Mesendoderm (in vitro differentiated cells): ENCODE results near the gene RTTN.
"Not testable (repeated sequence)": the region's sequence is repeated elsewhere in the genome, so short reads cannot be mapped to it uniquely, and the experiment has no call there.

Experiments
- DNase-seq: peaks from one replicate; pipeline ENCODE4 v3.0.0; 2013
- H2AK5ac ChIP-seq: 2 replicates; pipeline ENCODE4 v1.6.1; 2013; ENCODE audit warnings: low read length, inconsistent platforms
- H2BK120ac ChIP-seq: 2 replicates; pipeline ENCODE4 v1.6.1; 2013; ENCODE audit warnings: low read depth, mild to moderate bottlenecking, low read length, moderate library complexity, mixed read lengths
- H2BK15ac ChIP-seq: replicated peaks from 2 replicates; pipeline ENCODE4 v1.6.1; 2013; ENCODE audit warnings: low read depth, mild to moderate bottlenecking, moderate library complexity
- H2BK5ac ChIP-seq: 2 replicates; pipeline ENCODE4 v1.6.1; 2013; ENCODE audit warnings: low read length, inconsistent platforms
- H3K18ac ChIP-seq: 2 replicates; pipeline ENCODE4 v1.6.1; 2013; ENCODE audit warnings: mild to moderate bottlenecking, low read length, mixed read lengths
- H3K23ac ChIP-seq: one replicate; pipeline ENCODE4 v1.6.1; 2013; ENCODE audit warnings: low read length
- H3K27ac ChIP-seq: 2 replicates; pipeline ENCODE4 v1.5.1; 2013; ENCODE audit warnings: low read depth, mild to moderate bottlenecking, inconsistent platforms, low read length, moderate library complexity
- H3K27me3 ChIP-seq: 2 replicates; pipeline ENCODE4 v1.6.1; 2013; ENCODE audit warnings: low read length, control low read depth, mild to moderate bottlenecking, inconsistent platforms; ENCODE audit not compliant: insufficient read depth, poor library complexity
- H3K36me3 ChIP-seq: 2 replicates; pipeline ENCODE4 v1.6.1; 2013; ENCODE audit warnings: low read length, inconsistent platforms; ENCODE audit not compliant: control insufficient read depth, insufficient read depth
- H3K4ac ChIP-seq: one replicate; pipeline ENCODE4 v1.6.1; 2013; ENCODE audit warnings: low read depth, mild to moderate bottlenecking, low read length, moderate library complexity
- H3K4me1 ChIP-seq: 2 replicates; pipeline ENCODE4 v1.6.1; 2013; ENCODE audit warnings: low read depth, low read length, inconsistent platforms; ENCODE audit not compliant: control insufficient read depth
- H3K4me2 ChIP-seq: 2 replicates; pipeline ENCODE4 v1.6.1; 2013; ENCODE audit warnings: low read length
- H3K4me3 ChIP-seq: 2 replicates; pipeline ENCODE4 v1.5.1; 2013; ENCODE audit warnings: mild to moderate bottlenecking, low read length
- H3K56ac ChIP-seq: one replicate; pipeline ENCODE4 v1.6.1; 2013; ENCODE audit warnings: low read length
- H3K79me1 ChIP-seq: 2 replicates; pipeline ENCODE4 v1.6.1; 2013; ENCODE audit warnings: low read length, inconsistent platforms
- H3K79me2 ChIP-seq: 2 replicates; pipeline ENCODE4 v1.6.1; 2013; ENCODE audit warnings: mild to moderate bottlenecking, low read length; ENCODE audit not compliant: control insufficient read depth, insufficient read depth
- H3K9ac ChIP-seq: 2 replicates; pipeline ENCODE4 v1.6.1; 2013; ENCODE audit warnings: low read length, inconsistent platforms
- H4K5ac ChIP-seq: one replicate; pipeline ENCODE4 v1.6.1; 2013; ENCODE audit warnings: low read length
- H4K8ac ChIP-seq: one replicate; pipeline ENCODE4 v1.6.1; 2013; ENCODE audit warnings: low read depth, mild to moderate bottlenecking, control low read depth, low read length, moderate library complexity
- WGBS: extraction: QIAGEN DNeasy Blood & Tissue Kit; methylation state at CpG from one replicate; pipeline ENCODE4 v1.1.7; 2013; ENCODE audit warnings: low lambda C conversion rate, missing lambda C conversion rate; ENCODE audit not compliant: insufficient coverage; ENCODE audit errors: extremely low coverage; 5-methylcytosine and 5-hydroxymethylcytosine counted together

The RTTN gene

GRCh38 chr18:70246061-70246466, 40.6 kb upstream of the RTTN start:
- H3K27ac ChIP-seq: no peak overlapping the region
- H3K4me3 ChIP-seq: no peak overlapping the region
- H3K9ac ChIP-seq: no peak overlapping the region
- H3K79me1 ChIP-seq: no peaks in the 10 kb centered on the region
- H3K23ac ChIP-seq: no peak overlapping the region
- no CpG with 5 or more reads among the region's 4 CpGs for WGBS
- H3K4me2 ChIP-seq: no peak overlapping the region
- no peak overlapping the region for H3K4ac ChIP-seq
- no peak overlapping the region for H3K56ac ChIP-seq
- DNase-seq: no peak
- H4K5ac ChIP-seq: no peak overlapping the region
- no peaks in the 10 kb centered on the region for H3K4me1 ChIP-seq
- no peaks in the 10 kb centered on the region for H3K79me2 ChIP-seq
- H3K27me3 ChIP-seq: no peaks in the 10 kb centered on the region
- no peak overlapping the region for H4K8ac ChIP-seq
- H3K36me3 ChIP-seq: no peaks in the 10 kb centered on the region
- H2BK5ac ChIP-seq: no peak overlapping the region
- H2BK120ac ChIP-seq: no peak overlapping the region
- H2BK15ac ChIP-seq: no peak overlapping the region
- no peak overlapping the region for H2AK5ac ChIP-seq
- peak overlapping the region; percentile 45 for H3K18ac ChIP-seq

DNA sequence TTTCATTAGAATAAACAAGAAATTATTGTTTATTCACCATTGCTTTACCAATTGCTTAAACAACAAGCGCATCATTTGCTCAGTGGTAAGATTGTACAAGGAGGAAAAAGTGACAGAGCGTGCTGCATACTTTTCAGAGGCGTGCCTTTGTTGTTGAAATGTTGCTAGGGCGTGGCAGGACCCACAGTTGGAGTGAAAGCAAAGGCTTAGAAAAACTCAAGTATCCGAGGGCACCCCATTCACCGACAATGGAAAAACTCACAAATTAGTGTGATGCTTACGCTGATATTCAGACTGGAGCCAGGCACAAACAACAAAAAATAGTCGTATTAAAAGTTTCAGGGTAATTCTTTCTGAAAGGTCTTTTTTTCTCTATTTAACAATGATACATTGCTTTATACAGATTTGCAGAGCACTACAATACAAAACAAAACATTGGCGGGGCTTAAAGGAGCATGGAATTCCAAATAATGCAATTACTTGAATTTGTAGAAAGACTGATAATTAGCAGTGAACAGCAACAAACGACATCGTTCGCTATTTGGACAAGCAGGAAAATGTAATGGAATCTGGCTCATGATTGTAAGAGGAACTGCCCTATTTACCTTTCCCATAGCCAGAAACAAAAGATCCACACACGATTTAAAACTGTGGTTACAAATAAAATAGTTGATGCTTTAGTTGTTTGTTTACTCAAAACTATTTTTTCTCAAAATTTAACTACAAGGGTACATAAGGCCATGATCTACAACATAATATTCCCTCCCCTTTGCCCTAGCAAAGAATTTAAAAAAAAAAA, 37.8 kb upstream of the RTTN start:
- Histone ChIP-seq H3K23ac (no peak overlapping the region), H3K18ac (no peak overlapping the region), H2BK15ac (no peak overlapping the region), H2BK5ac (no peak overlapping the region), H2AK5ac (no peak overlapping the region), H3K27ac (no peak overlapping the region), H3K4ac (no peak overlapping the region), H3K79me1 (no peaks in the 10 kb centered on the region), H3K56ac (no peak overlapping the region), H4K5ac (no peak overlapping the region), H2BK120ac (no peak overlapping the region), H3K79me2 (no peaks in the 10 kb centered on the region), H3K9ac (no peak overlapping the region), H3K4me3 (no peak overlapping the region), H3K27me3 (no peaks in the 10 kb centered on the region), H4K8ac (no peak overlapping the region), H3K4me1 (no peaks in the 10 kb centered on the region), H3K36me3 (no peaks in the 10 kb centered on the region), H3K4me2 (no peak overlapping the region)
- no CpG with 5 or more reads among the region's 13 CpGs for WGBS
- DNase-seq: peak; percentile 14

- H3K4me3 ChIP-seq, H3K4me2 ChIP-seq, H3K27me3 ChIP-seq, H2BK120ac ChIP-seq, H3K79me2 ChIP-seq, H3K79me1 ChIP-seq, H3K56ac ChIP-seq, H2BK5ac ChIP-seq, H3K4me1 ChIP-seq, H3K9ac ChIP-seq, H3K23ac ChIP-seq, H2BK15ac ChIP-seq, H2AK5ac ChIP-seq, H4K5ac ChIP-seq, H3K27ac ChIP-seq, H3K18ac ChIP-seq, H3K36me3 ChIP-seq, H3K4ac ChIP-seq, H4K8ac ChIP-seq: not testable (repeated sequence)
- peak; percentile 8 for DNase-seq
- no CpG with 5 or more reads among the region's 7 CpGs for WGBS
These were observed 31.4 kb upstream of the RTTN start for GRCh38 chr18:70236921-70237320.

DNA sequence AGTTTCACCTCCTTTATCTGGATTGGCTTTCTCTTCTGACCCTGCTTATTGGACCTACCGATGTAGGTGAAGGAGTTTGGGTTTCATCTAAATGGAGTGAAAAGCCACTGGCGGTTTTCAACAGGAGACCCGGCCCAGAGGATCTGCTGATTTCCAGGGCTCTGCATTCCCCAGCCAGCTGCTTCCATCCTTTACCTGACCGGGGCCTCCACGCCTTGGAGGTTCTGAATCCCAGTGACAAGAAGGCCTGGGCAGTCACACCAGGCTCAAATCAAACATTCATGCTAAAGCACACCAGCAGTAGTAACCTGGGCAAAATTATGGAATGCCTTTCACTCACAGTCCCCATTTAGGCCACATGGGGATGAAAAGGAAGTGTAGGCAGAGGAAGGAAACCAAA, 30.0 kb upstream of the RTTN start:
- Histone ChIP-seq H3K27me3 (no peaks in the 10 kb centered on the region), H2AK5ac (no peak overlapping the region), H3K18ac (no peak overlapping the region), H2BK5ac (no peak overlapping the region), H3K79me2 (no peaks in the 10 kb centered on the region), H3K4me3 (no peak overlapping the region), H3K4me2 (no peak overlapping the region), H2BK120ac (no peak overlapping the region), H4K8ac (no peak overlapping the region), H2BK15ac (no peak overlapping the region), H3K56ac (peak overlapping the region; percentile 2), H3K27ac (no peak overlapping the region), H3K23ac (no peak overlapping the region), H3K79me1 (no peaks in the 10 kb centered on the region), H3K9ac (no peak overlapping the region), H3K4ac (no peak overlapping the region), H4K5ac (no peak overlapping the region), H3K36me3 (no peaks in the 10 kb centered on the region), H3K4me1 (no peaks in the 10 kb centered on the region)
- WGBS: no CpG with 5 or more reads among the region's 5 CpGs
- DNase-seq: no peak

DNA sequence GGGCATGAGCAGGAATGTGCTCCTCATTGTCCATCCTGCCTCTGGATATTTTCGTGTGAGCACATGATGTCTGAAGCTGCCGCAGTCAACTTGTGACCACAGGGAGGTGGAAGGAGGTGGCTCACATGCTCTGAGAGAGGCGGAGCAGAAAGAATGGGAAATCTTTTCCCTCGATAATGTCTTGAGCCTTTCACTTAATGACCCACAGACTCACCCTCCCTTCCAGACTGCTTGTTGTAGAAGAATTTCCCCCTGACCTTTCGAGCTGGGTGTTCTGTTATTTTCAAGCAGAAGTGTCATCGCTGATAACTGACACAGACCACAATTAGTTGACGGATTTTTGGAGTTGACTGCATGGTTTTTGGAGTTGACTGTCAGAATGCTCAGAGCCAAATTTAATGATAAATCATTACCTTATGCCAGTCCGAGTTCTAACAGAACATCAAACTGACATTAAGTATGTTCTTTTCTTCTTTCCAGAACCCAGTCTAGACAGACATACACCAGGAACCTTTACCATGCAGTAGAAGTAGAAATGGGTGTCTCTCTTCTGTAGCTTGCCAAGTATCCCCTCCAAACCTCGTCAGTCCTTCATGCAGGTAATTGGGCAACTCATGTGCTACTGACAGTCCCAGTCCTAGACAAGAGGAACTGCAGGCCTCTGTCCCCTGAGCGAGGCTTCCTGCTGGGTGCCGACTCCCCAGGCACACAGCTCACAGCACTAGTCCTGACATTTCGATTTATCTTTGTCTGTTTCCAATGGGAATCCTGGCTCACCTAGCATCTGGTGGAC, 29.4 kb upstream of the RTTN start:
- H3K18ac ChIP-seq: no peak overlapping the region
- H2AK5ac ChIP-seq: no peak overlapping the region
- no peak overlapping the region for H3K4me2 ChIP-seq
- H3K4ac ChIP-seq: no peak overlapping the region
- no peaks in the 10 kb centered on the region for H3K4me1 ChIP-seq
- H3K9ac ChIP-seq: no peak overlapping the region
- no peak overlapping the region for H2BK120ac ChIP-seq
- no peaks in the 10 kb centered on the region for H3K36me3 ChIP-seq
- H4K8ac ChIP-seq: no peak overlapping the region
- WGBS: no CpG with 5 or more reads among the region's 12 CpGs
- no peak overlapping the region for H3K4me3 ChIP-seq
- peak overlapping the region; percentile 2 for H3K56ac ChIP-seq
- H4K5ac ChIP-seq: no peak overlapping the region
- H3K23ac ChIP-seq: no peak overlapping the region
- no peak overlapping the region for H3K27ac ChIP-seq
- no peaks in the 10 kb centered on the region for H3K27me3 ChIP-seq
- DNase-seq: peak; percentile 67
- H2BK15ac ChIP-seq: no peak overlapping the region
- no peak overlapping the region for H2BK5ac ChIP-seq
- no peaks in the 10 kb centered on the region for H3K79me1 ChIP-seq
- no peaks in the 10 kb centered on the region for H3K79me2 ChIP-seq
